IPS-15b (cell line): ENCODE data around the gene B4GALT6.

ENCODE experiments used
- H3K27me3 ChIP-seq: one replicate; pipeline ENCODE4 v1.6.1; 2013; ENCODE audit warnings: low read length; ENCODE audit not compliant: control insufficient read depth, insufficient read depth
- H3K36me3 ChIP-seq: one replicate; pipeline ENCODE4 v1.6.1; 2013; ENCODE audit warnings: low read length; ENCODE audit not compliant: control insufficient read depth, insufficient read depth
- H3K4me1 ChIP-seq: one replicate; pipeline ENCODE4 v1.6.1; 2013; ENCODE audit warnings: mild to moderate bottlenecking, low read length; ENCODE audit not compliant: control insufficient read depth, insufficient read depth
- H3K4me3 ChIP-seq: one replicate; pipeline ENCODE4 v1.5.1; 2013; ENCODE audit warnings: low read depth, low read length
- H3K9ac ChIP-seq: one replicate; pipeline ENCODE4 v1.6.1; 2013; ENCODE audit warnings: low read depth, mild to moderate bottlenecking, low read length
- H3K9me3 ChIP-seq: one replicate; pipeline ENCODE4 v1.6.1; 2013; ENCODE audit warnings: mild to moderate bottlenecking, low read length; ENCODE audit not compliant: control insufficient read depth, insufficient read depth

B4GALT6 gene

DNA sequence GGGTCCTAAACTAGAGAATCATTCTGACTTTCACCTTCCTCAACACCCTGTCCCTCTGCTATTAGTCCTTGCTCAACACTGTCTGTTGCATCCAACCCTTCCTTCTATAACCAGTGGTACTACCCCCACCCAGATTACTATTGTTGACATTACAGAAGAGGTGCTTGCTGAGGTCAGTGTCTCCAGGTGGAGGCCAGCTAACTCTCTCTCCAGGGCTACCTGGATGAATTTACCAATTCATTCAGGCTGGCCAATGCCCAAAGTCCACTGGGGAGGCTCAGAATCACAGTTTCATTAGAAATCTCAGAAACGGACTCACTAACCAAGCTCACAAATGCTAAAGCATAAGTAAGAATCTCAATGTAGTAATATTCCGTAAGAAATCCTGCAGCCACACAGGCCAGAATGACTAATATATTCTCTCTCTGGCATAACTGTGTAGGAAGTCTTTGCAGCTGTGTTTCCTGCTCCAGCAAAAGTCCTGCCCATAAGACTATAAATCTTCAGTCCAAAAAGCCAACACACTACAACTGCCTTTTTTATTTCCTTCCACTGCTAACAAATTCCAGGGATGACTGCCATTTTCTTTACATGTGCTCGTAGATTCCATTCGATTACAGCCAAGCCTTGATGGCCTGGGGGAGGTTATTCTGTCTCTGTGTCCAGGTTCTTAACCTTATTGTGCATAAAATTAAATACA lies 102.7 kb downstream of the B4GALT6 start:
- no peaks in the 10 kb centered on the region for H3K9me3 ChIP-seq
- H3K9ac ChIP-seq = no peak overlapping the region
- H3K36me3 ChIP-seq = no peaks in the 10 kb centered on the region
- no peaks in the 10 kb centered on the region for H3K27me3 ChIP-seq
- H3K4me1 ChIP-seq = no peaks in the 10 kb centered on the region
- no peak overlapping the region for H3K4me3 ChIP-seq

- no peak overlapping the region for H3K4me3 ChIP-seq
- no peaks in the 10 kb centered on the region for H3K36me3 ChIP-seq
- no peaks in the 10 kb centered on the region for H3K27me3 ChIP-seq
- H3K9ac ChIP-seq = no peak overlapping the region
- H3K9me3 ChIP-seq = no peaks in the 10 kb centered on the region
- no peaks in the 10 kb centered on the region for H3K4me1 ChIP-seq
Measured at GRCh38 chr18:31579375-31579774, 105.0 kb downstream of the B4GALT6 start.

DNA sequence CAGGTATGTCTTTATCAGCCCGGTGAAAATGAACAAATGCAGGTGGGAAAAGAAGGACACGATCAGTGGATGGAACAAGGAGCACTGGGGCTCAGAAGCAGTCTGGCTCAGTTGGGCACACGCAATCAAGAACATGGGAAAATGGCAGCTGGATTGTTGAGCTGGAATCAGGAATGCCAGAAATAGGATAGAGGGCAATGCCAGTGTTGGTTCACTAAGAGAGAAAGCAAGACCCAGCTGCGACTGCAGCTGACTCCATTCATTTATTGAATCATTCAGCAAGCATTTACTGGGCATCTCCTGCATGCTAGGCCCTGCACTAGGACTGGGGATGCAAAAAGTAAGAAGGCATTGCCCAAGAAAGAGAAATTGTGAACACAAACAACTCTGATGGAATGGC lies 106.3 kb downstream of the B4GALT6 start:
- Histone ChIP-seq H3K9me3 (no peaks in the 10 kb centered on the region), H3K4me1 (no peaks in the 10 kb centered on the region), H3K9ac (no peak overlapping the region), H3K4me3 (no peak overlapping the region), H3K36me3 (no peaks in the 10 kb centered on the region), H3K27me3 (no peaks in the 10 kb centered on the region)

DNA sequence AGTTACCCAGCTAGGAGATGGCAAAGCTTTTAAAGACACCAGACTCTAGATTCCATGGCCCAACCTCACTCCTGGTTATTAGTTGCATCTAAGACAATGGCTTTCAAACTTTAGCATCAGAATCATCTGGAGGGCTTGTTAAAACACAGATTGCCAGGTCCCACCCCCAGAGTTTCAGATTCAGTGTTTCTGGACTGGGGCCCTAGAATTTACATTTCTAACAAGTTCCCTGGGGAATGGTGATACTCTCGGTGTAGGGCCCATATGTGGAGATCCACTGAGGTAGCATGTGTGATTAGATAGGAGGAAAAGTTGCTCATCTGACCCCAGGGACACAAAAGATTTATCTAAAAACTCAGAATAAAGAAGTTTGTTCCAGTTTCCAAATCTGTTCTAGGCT lies 107.2 kb downstream of the B4GALT6 start:
- Histone ChIP-seq H3K9ac (no peak overlapping the region), H3K9me3 (no peaks in the 10 kb centered on the region), H3K4me1 (no peaks in the 10 kb centered on the region), H3K36me3 (no peaks in the 10 kb centered on the region), H3K27me3 (no peaks in the 10 kb centered on the region), H3K4me3 (no peak overlapping the region)

DNA sequence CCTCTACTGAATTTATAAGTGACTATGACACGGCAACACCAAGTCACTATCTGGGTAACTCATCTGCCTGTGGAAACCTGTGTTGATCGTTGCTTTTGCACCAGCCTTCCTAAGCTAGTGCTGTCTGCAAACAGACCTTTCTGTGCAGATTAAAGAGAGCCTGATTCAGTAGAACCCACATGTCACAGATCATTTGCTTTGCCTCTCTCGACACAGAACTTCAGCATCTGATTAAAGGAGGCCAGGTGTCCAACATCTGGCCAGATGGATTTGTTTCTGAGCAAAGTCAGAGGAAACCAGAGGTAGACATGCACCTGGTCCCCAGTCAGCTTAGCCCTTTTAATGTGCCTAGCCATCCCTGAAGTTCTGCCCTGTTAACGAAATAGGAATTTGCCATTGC lies 107.7 kb downstream of the B4GALT6 start:
- Histone ChIP-seq H3K9me3 (no peaks in the 10 kb centered on the region), H3K4me1 (no peaks in the 10 kb centered on the region)

GRCh38 chr18:31575515-31576257 lies 108.7 kb downstream of the B4GALT6 start:
- no peaks in the 10 kb centered on the region for H3K27me3 ChIP-seq
- H3K9ac ChIP-seq = no peak overlapping the region
- no peaks in the 10 kb centered on the region for H3K36me3 ChIP-seq
- H3K9me3 ChIP-seq = no peaks in the 10 kb centered on the region
- H3K4me3 ChIP-seq = no peak overlapping the region
- no peaks in the 10 kb centered on the region for H3K4me1 ChIP-seq

More for the DNA sequence above, 107.7 kb downstream of the B4GALT6 start:
- Histone ChIP-seq H3K27me3 (no peaks in the 10 kb centered on the region), H3K36me3 (no peaks in the 10 kb centered on the region), H3K9ac (no peak overlapping the region), H3K4me3 (no peak overlapping the region)

DNA sequence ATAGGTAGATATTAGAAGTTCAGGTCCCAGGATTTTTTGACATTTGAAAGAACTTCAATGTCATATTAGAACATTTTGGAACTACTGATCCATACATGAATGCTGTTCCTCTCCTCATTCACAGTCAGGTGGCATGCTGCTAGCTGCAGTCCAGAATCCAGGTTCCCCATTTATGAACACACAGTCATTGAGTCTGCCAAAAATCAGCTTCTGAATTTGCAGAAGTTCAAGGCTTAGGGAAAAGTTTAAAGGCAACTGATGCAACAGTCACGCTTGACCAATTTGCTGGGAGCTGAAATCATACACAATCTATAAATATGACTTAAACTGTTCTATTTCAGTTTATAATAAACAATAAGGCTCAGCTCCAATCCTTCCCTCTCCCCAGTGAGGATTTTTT lies 110.0 kb downstream of the B4GALT6 start:
- H3K4me3 ChIP-seq = no peak overlapping the region

More for the DNA sequence above, 110.0 kb downstream of the B4GALT6 start:
- Histone ChIP-seq H3K4me1 (no peaks in the 10 kb centered on the region), H3K9ac (no peak overlapping the region), H3K36me3 (no peaks in the 10 kb centered on the region), H3K27me3 (no peaks in the 10 kb centered on the region), H3K9me3 (no peaks in the 10 kb centered on the region)
